LNCaP clone FGC (cell line): ENCODE results near the gene RIT2.

ENCODE experiments used
- DNase-seq: peaks from one replicate; pipeline ENCODE4 v3.0.0-alpha.2; 2011; ENCODE audit warnings: low read depth
- H3K4me3 ChIP-seq: 2 replicates; pipeline ENCODE4 v1.5.1; 2011; ENCODE audit warnings: mild to moderate bottlenecking, low read depth, low read length, control low read depth
- CTCF ChIP-seq: IDR thresholded peaks from 2 replicates; pipeline ENCODE4 v1.5.1; 2012; ENCODE audit warnings: mild to moderate bottlenecking; ENCODE audit not compliant: control insufficient read depth, insufficient read depth; ENCODE audit errors: extremely low read depth

The RIT2 gene

GRCh38 chr18:42760290-42760689, 355.2 kb downstream of the RIT2 start:
- DNase-seq, result no peak
- TF ChIP-seq CTCF, result no peak
- no peak overlapping the region for H3K4me3 ChIP-seq

- no peak overlapping the region for H3K4me3 ChIP-seq
- no peak for TF ChIP-seq CTCF
- DNase-seq, result no peak
These were observed 356.6 kb downstream of the RIT2 start for GRCh38 chr18:42758852-42759251.

- DNase-seq, result no peak
- no peak overlapping the region for H3K4me3 ChIP-seq
- no peak for TF ChIP-seq CTCF
These were observed 359.3 kb downstream of the RIT2 start for GRCh38 chr18:42756214-42756613.

- DNase-seq, result no peak
- TF ChIP-seq CTCF, result no peak
- no peak overlapping the region for H3K4me3 ChIP-seq
These were observed 362.6 kb downstream of the RIT2 start for GRCh38 chr18:42752916-42753315.

GRCh38 chr18:42746794-42747193, 368.7 kb downstream of the RIT2 start:
- no peak overlapping the region for H3K4me3 ChIP-seq
- DNase-seq, result no peak
- no peak for TF ChIP-seq CTCF

GRCh38 chr18:42745931-42746330, 369.6 kb downstream of the RIT2 start:
- no peak for TF ChIP-seq CTCF
- no peak overlapping the region for H3K4me3 ChIP-seq
- no peak for DNase-seq

GRCh38 chr18:42745171-42745570, 370.3 kb downstream of the RIT2 start:
- no peak overlapping the region for H3K4me3 ChIP-seq
- no peak for TF ChIP-seq CTCF
- no peak for DNase-seq
